Cardiac septum (tissue), 1 donor: Measurements from ENCODE around the gene UNCX. TPM values are rescaled to one million over a fixed set of nuclear protein-coding genes. Genes with fewer than 3 reads are reported as not detected.

Experiments
- DNase-seq: peaks from one replicate; pipeline ENCODE4 v3.0.0-alpha.2; 2020; ENCODE audit warnings: low spot score
- intact Hi-C: fragments of 100-400 bp; cut with DNase I; formaldehyde crosslinking; loops from one replicate; pipeline ENCODE4 v1.14.0; 2022
- total RNA-seq: library from RNA; stranded (reverse); fragmentation: NEBNext Ultra II Directional; extraction: Animal tissue kit (Norgen Biotek cat#: 25700); gene quantifications from one replicate; pipeline ENCODE4 v1.2.1, GENCODE V29; 2021
- donor health status: DM: no; HTN: no; CAD: no.

The UNCX gene
- total RNA-seq, 1 donor from 2014 or later, result not detected

GRCh38 chr7:1229202-1229947 is 3.3 kb upstream of the UNCX start:
- intact Hi-C loops, result loop anchor here (5.0 to 10.0 kb wide), 2 partner anchors 183 to 205 kb away; no protein-coding TSS in a partner anchor

GRCh38 chr7:1229956-1230355 is 2.7 kb upstream of the UNCX start:
- intact Hi-C loops, result loop anchor here (5.0 to 10.0 kb wide), 2 partner anchors 182 to 205 kb away; no protein-coding TSS in a partner anchor
- DNase-seq, result no peak

More at GRCh38 chr7:1229202-1229947, 3.3 kb upstream of the UNCX start:
- no peak for DNase-seq

- intact Hi-C loops, result no loop called here
- DNase-seq, result no peak
These were observed 2.1 kb upstream of the UNCX start for GRCh38 chr7:1230411-1231213.

GRCh38 chr7:1231214-1232102 is 1.2 kb upstream of the UNCX start:
- intact Hi-C loops, result no loop called here
- no peak for DNase-seq

GRCh38 chr7:1232103-1232466 is 587 bp upstream of the UNCX start:
- no peak for DNase-seq
- intact Hi-C loops, result no loop called here

GRCh38 chr7:1233333-1234048 is 819 bp downstream of the UNCX start:
- intact Hi-C loops, result no loop called here
- DNase-seq, result no peak

- intact Hi-C loops, result no loop called here
- DNase-seq, result no peak
These were observed 1.6 kb downstream of the UNCX start for GRCh38 chr7:1234049-1234880.

- DNase-seq, result no peak
- intact Hi-C loops, result no loop called here
These were observed 2.3 kb downstream of the UNCX start for GRCh38 chr7:1234881-1235500.

GRCh38 chr7:1235501-1236131 is 2.9 kb downstream of the UNCX start:
- intact Hi-C loops, result no loop called here
- no peak for DNase-seq

- intact Hi-C loops, result no loop called here
- no peak for DNase-seq
These were observed 3.5 kb downstream of the UNCX start for GRCh38 chr7:1236132-1236661.

- intact Hi-C loops, result no loop called here
- no peak for DNase-seq
These were observed 4.4 kb downstream of the UNCX start for GRCh38 chr7:1236831-1237701.

- DNase-seq, result no peak
- intact Hi-C loops, result no loop called here
These were observed 5.1 kb downstream of the UNCX start for GRCh38 chr7:1237704-1238255.

- intact Hi-C loops, result no loop called here
- no peak for DNase-seq
These were observed 5.8 kb downstream of the UNCX start for GRCh38 chr7:1238450-1238882.

GRCh38 chr7:1238931-1239802 is 6.5 kb downstream of the UNCX start:
- no peak for DNase-seq
- intact Hi-C loops, result no loop called here
